Skeletal muscle tissue (tissue), 4 donors: ENCODE results near the gene FAAH2. TPM values are rescaled to one million over a fixed set of nuclear protein-coding genes. Genes with fewer than 3 reads are reported as not detected.
"Not testable (repeated sequence)": the region's sequence is repeated elsewhere in the genome, so short reads cannot be mapped to it uniquely, and the experiment has no call there.

ENCODE experiments used
- H3K27ac ChIP-seq: one replicate; pipeline ENCODE4 v1.7.0; 2013; ENCODE audit warnings: mild to moderate bottlenecking, low read depth, low read length, inconsistent platforms
- H3K27me3 ChIP-seq, 3 donors: one replicate each; pipeline ENCODE4 v1.7.0; 2013; ENCODE audit warnings: low read length in 3 of 3; ENCODE audit not compliant: control insufficient read depth in 3 of 3, insufficient read depth in 3 of 3
- H3K36me3 ChIP-seq, 3 donors: one replicate each; pipeline ENCODE4 v1.7.0; 2013; ENCODE audit warnings: low read length in 3 of 3; ENCODE audit not compliant: control insufficient read depth in 3 of 3, insufficient read depth in 3 of 3
- H3K4me1 ChIP-seq, 3 donors: one replicate each; pipeline ENCODE4 v1.7.0; 2013; ENCODE audit warnings: low read length in 3 of 3, mild to moderate bottlenecking in 3 of 3; ENCODE audit not compliant: control insufficient read depth in 3 of 3, insufficient read depth in 3 of 3
- H3K4me3 ChIP-seq, 3 donors: one replicate each; pipeline ENCODE4 v1.7.0; 2013; ENCODE audit warnings: low read length in 3 of 3
- H3K9ac ChIP-seq, 3 donors: one replicate each; pipeline ENCODE4 v1.7.0; 2013; ENCODE audit warnings: low read length in 3 of 3, mild to moderate bottlenecking in 3 of 3, moderate library complexity in 2 of 3, low read depth in 1 of 3
- H3K9me3 ChIP-seq, 3 donors: one replicate each; pipeline ENCODE4 v1.7.0; 2013; ENCODE audit warnings: low read length in 3 of 3; ENCODE audit not compliant: control insufficient read depth in 3 of 3
- total RNA-seq: library from RNA; depleted of rRNA; stranded (reverse); fragments of >200 nt; gene quantifications from one replicate; pipeline ENCODE4 v1.2.3, GENCODE V29; 2014
- donor health status: Osteomylitis.

Gene FAAH2
- total RNA-seq, 1 donor from 2014 or later, result not detected

DNA sequence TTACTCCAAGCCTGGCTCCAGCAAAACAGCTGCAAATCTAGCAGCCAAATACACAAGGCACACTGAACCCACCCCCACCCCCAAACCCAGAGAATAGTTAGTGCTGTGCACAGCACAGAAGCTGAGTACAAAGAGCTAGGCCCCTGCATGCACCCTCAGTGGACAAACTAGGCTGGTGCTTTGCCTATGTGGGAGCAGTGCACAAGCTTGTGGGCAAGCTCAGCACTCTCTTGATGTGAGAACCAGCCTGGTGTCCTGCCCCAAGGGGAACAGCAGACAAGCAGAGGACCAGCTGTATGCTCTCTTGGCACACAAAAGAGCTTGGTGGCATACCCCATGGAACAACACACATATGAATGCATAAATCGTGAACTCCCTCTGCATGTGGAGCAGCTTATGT lies 81.7 kb downstream of the FAAH2 start:
- Histone ChIP-seq H3K27me3 (no peaks in the 10 kb centered on the region), H3K9me3 (no peaks in the 10 kb centered on the region), H3K27ac (no peak overlapping the region), H3K36me3 (no peaks in the 10 kb centered on the region), H3K9ac (no peak overlapping the region), H3K4me1 (no peaks in the 10 kb centered on the region), H3K4me3 (no peak overlapping the region)

GRCh38 chrX:57379296-57379695 lies 92.8 kb downstream of the FAAH2 start:
- Histone ChIP-seq H3K9ac (no peak overlapping the region), H3K27ac (no peak overlapping the region), H3K36me3 (no peaks in the 10 kb centered on the region)

DNA sequence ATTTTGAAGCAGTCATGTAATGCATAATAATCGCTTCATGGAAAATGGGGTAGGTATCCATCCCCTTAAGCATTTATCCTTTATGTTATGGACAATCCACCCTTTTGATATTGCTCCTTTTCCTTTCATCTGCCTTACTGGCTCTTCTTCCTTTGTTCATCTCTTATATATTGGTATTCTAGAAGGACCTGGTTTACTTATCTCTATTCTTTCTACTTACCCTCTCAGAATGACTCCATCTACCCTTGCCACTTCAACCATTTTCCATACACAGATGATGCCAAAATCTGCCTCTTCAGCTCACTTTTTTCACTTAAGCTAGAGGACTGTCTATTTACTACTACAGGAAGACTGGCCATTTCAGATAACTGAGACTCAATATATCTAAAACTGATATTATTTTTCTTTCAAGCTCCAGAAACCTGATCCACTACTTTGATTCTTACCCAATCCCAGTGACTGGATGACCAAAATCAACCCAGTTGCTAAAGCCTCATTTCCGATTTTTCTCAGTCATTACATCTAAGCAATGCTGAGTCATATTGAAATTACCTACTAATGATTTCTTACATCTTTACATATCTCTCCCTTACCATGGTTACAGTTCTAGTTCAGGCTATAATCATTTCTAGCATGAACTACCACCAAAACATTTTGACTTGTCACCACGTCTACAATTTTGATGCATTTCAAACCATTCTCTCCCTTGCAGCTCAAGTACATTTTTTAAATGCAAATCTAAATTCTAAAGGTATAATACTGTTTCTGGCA lies 93.7 kb downstream of the FAAH2 start:
- H3K9me3 ChIP-seq, result no peaks in the 10 kb centered on the region
- H3K9ac ChIP-seq, result no peak overlapping the region
- no peaks in the 10 kb centered on the region for H3K36me3 ChIP-seq
- no peak overlapping the region for H3K4me3 ChIP-seq
- no peaks in the 10 kb centered on the region for H3K4me1 ChIP-seq
- no peaks in the 10 kb centered on the region for H3K27me3 ChIP-seq
- H3K27ac ChIP-seq, result no peak overlapping the region

More at GRCh38 chrX:57379296-57379695, 92.8 kb downstream of the FAAH2 start:
- Histone ChIP-seq H3K4me1 (no peaks in the 10 kb centered on the region), H3K4me3 (no peak overlapping the region), H3K27me3 (no peaks in the 10 kb centered on the region), H3K9me3 (no peaks in the 10 kb centered on the region)

DNA sequence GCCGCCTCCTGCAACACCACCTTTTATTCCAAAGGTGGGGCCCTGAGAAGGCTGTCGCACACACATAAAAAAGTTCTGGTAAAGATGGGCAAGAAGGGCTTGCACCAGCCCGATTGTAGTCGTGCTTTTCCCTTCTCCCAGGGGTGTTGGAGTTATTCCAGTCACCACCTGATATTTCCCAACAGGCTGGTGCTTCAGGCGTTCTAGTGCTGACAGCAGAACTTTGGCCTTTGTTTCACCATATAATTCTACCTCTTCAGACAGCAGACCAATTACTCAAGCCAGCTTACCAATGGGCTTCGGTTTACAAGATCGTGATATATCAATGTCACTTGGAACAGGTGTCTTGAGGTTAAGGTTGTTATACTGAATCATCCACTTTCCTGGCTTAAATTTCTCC lies 107.7 kb downstream of the FAAH2 start:
- not testable (repeated sequence) for H3K9me3 ChIP-seq, H3K27me3 ChIP-seq, H3K4me1 ChIP-seq, H3K9ac ChIP-seq, H3K27ac ChIP-seq, H3K36me3 ChIP-seq, H3K4me3 ChIP-seq

DNA sequence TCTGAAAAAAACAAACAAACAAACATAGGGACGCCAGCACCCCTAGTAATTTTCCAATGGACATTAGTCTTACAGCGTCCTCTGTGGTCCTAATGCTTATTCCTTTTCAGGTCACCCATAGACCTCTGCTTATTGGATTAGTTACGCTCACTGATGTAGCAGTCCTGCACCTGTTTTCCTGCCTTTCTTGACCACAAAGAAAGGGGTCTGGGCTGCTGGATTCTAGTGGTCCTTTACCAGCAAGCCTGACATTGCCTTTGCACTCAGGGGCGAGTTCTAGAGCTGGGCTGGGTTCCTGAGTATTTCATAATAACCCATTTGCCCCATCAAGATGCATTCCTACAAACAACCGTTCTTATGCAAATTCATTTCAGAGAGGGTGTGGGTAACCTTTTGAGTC lies 116.7 kb downstream of the FAAH2 start:
- H3K4me1 ChIP-seq, H3K27ac ChIP-seq, H3K9ac ChIP-seq, H3K4me3 ChIP-seq, H3K27me3 ChIP-seq, H3K36me3 ChIP-seq: not testable (repeated sequence)
- peaks cover 0 to 13% (median 8%) of the 10 kb centered on the region in 3 donors for H3K9me3 ChIP-seq

- no peak overlapping the region for H3K4me3 ChIP-seq
- peaks cover 0 to 13% (median 8%) of the 10 kb centered on the region in 3 donors for H3K9me3 ChIP-seq
- H3K27ac ChIP-seq, result no peak overlapping the region
- no peaks in the 10 kb centered on the region for H3K36me3 ChIP-seq
- no peak overlapping the region for H3K9ac ChIP-seq
- no peaks in the 10 kb centered on the region for H3K4me1 ChIP-seq
- H3K27me3 ChIP-seq, result no peaks in the 10 kb centered on the region
Measured at GRCh38 chrX:57406149-57406548, 119.6 kb downstream of the FAAH2 start.

DNA sequence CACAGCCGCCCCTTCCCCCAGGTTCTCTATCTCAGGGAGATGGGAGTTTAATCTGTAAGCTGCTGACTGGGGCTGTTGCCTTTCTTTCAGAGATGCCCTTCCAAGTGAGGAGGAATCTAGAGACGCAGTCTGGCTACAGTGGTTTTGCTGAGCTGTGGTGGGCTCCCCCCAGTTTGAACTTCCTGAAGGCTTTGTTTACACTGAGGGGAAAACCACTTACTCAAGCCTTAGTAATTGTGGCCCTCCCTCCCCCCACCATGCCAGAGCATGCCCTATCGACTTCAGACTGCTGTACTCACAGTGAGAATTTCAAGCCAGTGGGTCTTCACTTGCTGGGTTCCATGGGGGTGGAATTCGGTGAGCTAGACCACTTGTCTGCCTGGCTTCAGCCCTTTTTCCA lies 131.3 kb downstream of the FAAH2 start:
- Histone ChIP-seq H3K9me3 (no peaks in the 10 kb centered on the region), H3K4me1 (no peaks in the 10 kb centered on the region), H3K9ac (no peak overlapping the region), H3K27me3 (no peaks in the 10 kb centered on the region), H3K4me3 (no peak overlapping the region), H3K36me3 (no peaks in the 10 kb centered on the region), H3K27ac (no peak overlapping the region)

DNA sequence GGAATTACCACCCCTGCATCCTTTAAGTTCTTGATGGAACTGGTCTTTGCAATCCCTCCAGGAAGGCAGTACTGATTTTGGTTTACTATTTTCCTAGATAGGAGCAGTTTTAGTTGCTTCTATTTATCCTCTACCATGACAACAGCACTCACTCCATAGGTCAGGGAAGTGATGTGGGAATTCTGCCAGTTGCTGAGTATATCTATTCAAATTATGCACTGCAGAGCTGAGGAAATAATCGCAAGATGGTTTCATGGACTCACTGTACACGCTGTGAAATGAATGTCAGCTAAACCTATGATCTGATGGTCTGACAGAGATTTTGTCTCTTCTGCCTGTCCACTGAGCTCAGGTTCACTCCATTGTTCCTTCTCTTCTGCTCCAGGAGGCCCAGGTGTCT lies 135.8 kb downstream of the FAAH2 start:
- Histone ChIP-seq H3K36me3 (no peaks in the 10 kb centered on the region), H3K4me3 (no peak overlapping the region), H3K9me3 (no peaks in the 10 kb centered on the region), H3K27ac (no peak overlapping the region), H3K4me1 (no peaks in the 10 kb centered on the region), H3K9ac (no peak overlapping the region), H3K27me3 (no peaks in the 10 kb centered on the region)

GRCh38 chrX:57422790-57423189 lies 136.3 kb downstream of the FAAH2 start:
- Histone ChIP-seq H3K9me3 (no peaks in the 10 kb centered on the region), H3K4me1 (no peaks in the 10 kb centered on the region), H3K9ac (no peak overlapping the region), H3K36me3 (no peaks in the 10 kb centered on the region), H3K27me3 (no peaks in the 10 kb centered on the region), H3K27ac (no peak overlapping the region), H3K4me3 (no peak overlapping the region)

DNA sequence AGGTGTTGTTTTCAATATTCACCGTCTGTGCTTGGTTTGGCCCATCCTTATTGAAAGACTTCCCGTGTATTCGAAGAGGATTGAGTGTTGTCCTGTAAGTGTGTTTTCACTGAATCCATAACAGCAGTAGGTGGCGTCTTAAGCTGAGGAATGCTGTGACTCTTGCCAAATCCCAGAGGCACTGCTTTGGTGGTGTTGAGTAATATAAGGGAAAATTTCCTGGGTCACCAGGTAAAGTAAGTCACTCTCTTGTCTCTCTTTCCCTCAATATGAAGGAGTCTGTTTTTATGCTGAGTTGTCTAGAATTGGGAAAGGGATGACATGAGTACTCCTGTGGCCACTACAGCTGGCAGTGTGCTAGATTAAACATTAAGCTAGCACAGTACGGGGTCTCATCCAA lies 158.6 kb downstream of the FAAH2 start:
- no peak overlapping the region for H3K4me3 ChIP-seq
- H3K4me1 ChIP-seq, result no peaks in the 10 kb centered on the region
- no peak overlapping the region for H3K27ac ChIP-seq
- H3K9me3 ChIP-seq, result no peaks in the 10 kb centered on the region
- no peak overlapping the region for H3K9ac ChIP-seq
- no peaks in the 10 kb centered on the region for H3K36me3 ChIP-seq
- no peaks in the 10 kb centered on the region for H3K27me3 ChIP-seq
